ENCODE measurements around the gene PAGR1.

GRCh38 chr16:29791845-29792807 is 23.8 kb upstream of the PAGR1 start:
- TF ChIP-seq EZH2 (IDR thresholded peaks at IDR 0.05; ENCODE audit: insufficient read depth, poor library complexity, severe bottlenecking) (no peak), EZH2phosphoT487 (IDR thresholded peaks at IDR 0.05; ENCODE audit: insufficient read depth, low read depth) (no peak)
